A673 (cell line): Measurements from ENCODE around the gene TLR1. TPM values are rescaled to one million over a fixed set of nuclear protein-coding genes. Genes with fewer than 3 reads are reported as not detected.

Experiments used
- BruUV-seq: library from RNA; stranded (reverse); fragments of 400-500 nt; replicated peaks from 2 replicates; lab custom pipeline; 2021; lab: Mats Ljungman, UMichigan
- CTCF ChIA-PET: fragments of 300-600 bp; sonication (Branson Sonifier 250); formaldehyde crosslinking; loops from one replicate; lab custom pipeline; 2022; ENCODE audit warnings: antibody characterized with exemption; lab: Charles Lee
- POLR2A ChIA-PET: fragments of 300-600 bp; sonication (Branson Sonifier 250); formaldehyde crosslinking; loops from one replicate; lab custom pipeline; 2022; ENCODE audit warnings: antibody characterized with exemption; ENCODE audit not compliant: low non-redundant PET; lab: Charles Lee
- DNase-seq: peaks from one replicate; pipeline ENCODE4 v3.0.0-alpha.2; 2015; ENCODE audit warnings: low spot score
- H3K27ac ChIP-seq: fragments of 200-600 bp; sonication (generic); 2 replicates; pipeline ENCODE4 v1.5.1; 2016; ENCODE audit warnings: mixed run types, low read depth, mild to moderate bottlenecking, mixed read lengths, antibody characterized with exemption, low read length; ENCODE audit not compliant: poor library complexity, severe bottlenecking
- H3K27me3 ChIP-seq: fragments of 200-600 bp; sonication (generic); replicated peaks from 2 replicates; pipeline ENCODE4 v1.6.1; 2017; ENCODE audit warnings: mixed run types, low read depth, mild to moderate bottlenecking, mixed read lengths, antibody characterized with exemption, low read length; ENCODE audit not compliant: insufficient read depth, poor library complexity
- H3K36me3 ChIP-seq: fragments of 200-600 bp; sonication (generic); 2 replicates; pipeline ENCODE4 v1.6.1; 2016; ENCODE audit warnings: mixed run types, mild to moderate bottlenecking, mixed read lengths, antibody characterized with exemption, low read length; ENCODE audit not compliant: insufficient read depth, poor library complexity, severe bottlenecking
- H3K4me1 ChIP-seq: fragments of 200-600 bp; sonication (generic); 2 replicates; pipeline ENCODE4 v1.6.1; 2017; ENCODE audit warnings: mixed run types, mild to moderate bottlenecking, mixed read lengths, antibody characterized with exemption, low read length; ENCODE audit not compliant: insufficient read depth, poor library complexity, severe bottlenecking
- H3K4me3 ChIP-seq: fragments of 200-600 bp; sonication (generic); 2 replicates; pipeline ENCODE4 v1.5.1; 2016; ENCODE audit warnings: low read depth, mixed run types, mild to moderate bottlenecking, mixed read lengths, low read length; ENCODE audit not compliant: poor library complexity, severe bottlenecking
- H3K9me3 ChIP-seq: fragments of 200-600 bp; sonication (generic); 2 replicates; pipeline ENCODE4 v1.6.1; 2016; ENCODE audit warnings: mixed run types, low read depth, mild to moderate bottlenecking, mixed read lengths, antibody characterized with exemption, low read length; ENCODE audit not compliant: poor library complexity, severe bottlenecking
- CTCF ChIP-seq: fragments of 300-800, 200-600 bp; sonication (generic); conservative IDR thresholded peaks from 2 replicates; pipeline ENCODE4 v1.5.1; 2017; ENCODE audit warnings: low read depth, mild to moderate bottlenecking, antibody characterized with exemption, low read length, moderate library complexity, mixed read lengths
- EZH2 ChIP-seq: fragments of 200-600 bp; sonication (generic); IDR thresholded peaks from 2 replicates; pipeline ENCODE4 v1.6.1; 2017; ENCODE audit warnings: borderline replicate concordance, low read depth, mild to moderate bottlenecking, mixed read lengths, antibody characterized with exemption, low read length; ENCODE audit not compliant: poor library complexity, severe bottlenecking
- intact Hi-C: fragments of 100-400 bp; cut with micrococcal nuclease; formaldehyde crosslinking; loops from one replicate; pipeline ENCODE4 v1.10.0; 2022; ENCODE audit not compliant: unreplicated experiment
- total RNA-seq: library from RNA; stranded (reverse); gene quantifications from 2 replicates; pipeline ENCODE4 v1.2.3, GENCODE V29; 2021

Gene TLR1
- total RNA-seq, 1 experiment from 2014 or later, result 0.37 TPM

GRCh38 chr4:38752372-38752940, 52.1 kb downstream of the TLR1 start:
- Histone ChIP-seq H3K4me1 (peaks cover 9% of the 10 kb centered on the region), H3K27me3 (no peaks in the 10 kb centered on the region), H3K36me3 (no peaks in the 10 kb centered on the region), H3K4me3 (no peak overlapping the region), H3K27ac (peak overlapping the region; percentile 2), H3K9me3 (no peaks in the 10 kb centered on the region)
- ChIA-PET POLR2A (no interaction called here), CTCF (no interaction called here)
- no TSS peak for BruUV-seq
- TF ChIP-seq EZH2, result no peak
- no peak for TF ChIP-seq CTCF
- DNase-seq, result no peak
- intact Hi-C loops, result no loop called here

GRCh38 chr4:38751341-38752010, 53.1 kb downstream of the TLR1 start:
- H3K36me3 ChIP-seq, result no peaks in the 10 kb centered on the region
- peaks cover 9% of the 10 kb centered on the region for H3K4me1 ChIP-seq
- H3K27me3 ChIP-seq, result no peaks in the 10 kb centered on the region
- intact Hi-C loops, result no loop called here
- CTCF ChIA-PET, result no interaction called here
- no peak for DNase-seq
- no TSS peak for BruUV-seq
- H3K27ac ChIP-seq, result no peak overlapping the region
- no peaks in the 10 kb centered on the region for H3K9me3 ChIP-seq
- POLR2A ChIA-PET, result no interaction called here
- TF ChIP-seq EZH2 (no peak), CTCF (no peak)
- H3K4me3 ChIP-seq, result no peak overlapping the region

- CTCF ChIA-PET, result no interaction called here
- Histone ChIP-seq H3K27ac (no peak overlapping the region), H3K4me1 (peaks cover 9% of the 10 kb centered on the region), H3K9me3 (no peaks in the 10 kb centered on the region), H3K36me3 (no peaks in the 10 kb centered on the region), H3K4me3 (no peak overlapping the region), H3K27me3 (no peaks in the 10 kb centered on the region)
- no peak for DNase-seq
- no peak for TF ChIP-seq CTCF
- no peak for TF ChIP-seq EZH2
- no TSS peak for BruUV-seq
- intact Hi-C loops, result no loop called here
- POLR2A ChIA-PET, result no interaction called here
Measured at GRCh38 chr4:38749336-38749735, 55.3 kb downstream of the TLR1 start.
